CD4-positive, alpha-beta T cell treated with Interleukin-6 for 4 hours (primary cell): ENCODE measurements around the gene COPG2.

Experiments
- DNase-seq: peaks from one replicate; pipeline ENCODE4 v3.0.0-alpha.2; 2020; ENCODE audit warnings: mixed read lengths

Gene COPG2

GRCh38 chr7:130463553-130464434 lies 204.8 kb downstream of the COPG2 start:
- no peak for DNase-seq

GRCh38 chr7:130461272-130461671 lies 207.3 kb downstream of the COPG2 start:
- no peak for DNase-seq

- DNase-seq: no peak
Measured at GRCh38 chr7:130458257-130458656, 210.3 kb downstream of the COPG2 start.
